NCI-H2227 (cell line): Measurements from ENCODE around the gene LRRC2.
"Not testable (repeated sequence)": the region's sequence is repeated elsewhere in the genome, so short reads cannot be mapped to it uniquely, and the experiment has no call there.

Experiments
- DNase-seq: peaks from one replicate; lab custom pipeline; 2025; ENCODE audit not compliant: unreplicated experiment; lab: John Stamatoyannopoulos, UW

LRRC2 gene

GRCh38 chr3:46558184-46559043, 7.7 kb downstream of the LRRC2 start:
- peak; percentile 77 for DNase-seq

DNA sequence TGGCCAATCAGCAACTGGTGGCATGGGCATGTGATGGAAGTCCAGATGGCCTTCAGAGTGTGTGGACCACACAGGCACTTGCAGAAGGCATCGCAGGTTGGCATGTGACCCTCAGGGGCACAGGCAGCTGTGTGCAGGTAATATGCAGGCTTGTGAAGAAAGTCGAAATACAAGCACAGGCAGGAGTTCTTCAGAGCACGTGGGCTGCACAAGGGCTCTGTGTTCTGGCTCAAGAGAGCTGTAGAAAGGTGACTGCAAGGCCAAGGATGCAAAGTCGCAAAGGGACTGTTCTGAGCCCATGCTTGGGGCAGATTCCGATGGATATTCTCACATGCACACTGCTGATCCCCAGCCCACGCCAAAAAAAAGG, 8.3 kb downstream of the LRRC2 start:
- no peak for DNase-seq

DNA sequence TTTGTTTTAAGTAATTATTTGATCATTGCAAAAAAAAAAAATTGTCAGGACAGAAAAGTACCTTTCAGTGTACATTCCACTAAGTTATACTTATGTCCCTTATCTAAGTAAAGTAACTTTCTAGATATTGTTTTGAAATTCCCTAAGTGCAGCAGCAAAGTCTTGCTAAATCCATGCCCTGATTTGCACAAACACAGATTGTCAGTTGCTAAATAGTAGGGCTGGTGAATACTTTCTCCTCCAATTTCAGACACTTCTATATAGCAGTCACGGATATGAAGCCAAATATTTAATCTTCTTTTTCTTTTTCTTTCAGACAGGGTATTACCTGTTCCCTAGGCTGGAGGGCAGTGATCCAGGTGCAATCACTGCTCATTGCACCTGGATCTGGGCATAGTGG, 12.9 kb downstream of the LRRC2 start:
- DNase-seq, result no peak

DNA sequence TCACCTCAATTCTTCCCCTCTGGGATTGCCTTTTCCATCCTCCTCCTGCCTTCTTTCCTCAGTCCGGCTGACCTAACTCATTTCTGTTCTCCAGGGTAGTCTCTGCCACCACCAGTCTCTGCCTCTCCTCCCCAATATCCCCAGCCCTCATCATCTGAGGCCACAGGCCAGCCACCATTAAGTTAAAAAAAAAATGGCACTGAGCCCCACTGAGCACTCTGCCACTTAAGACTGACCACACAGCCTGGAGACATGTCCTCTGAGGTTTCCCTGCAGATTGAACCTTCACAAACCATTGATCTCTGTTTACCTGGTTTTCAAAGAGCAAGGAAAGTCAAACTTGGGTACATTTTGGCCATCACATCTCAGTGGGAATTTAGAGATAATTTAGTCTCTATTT, 13.6 kb downstream of the LRRC2 start:
- no peak for DNase-seq

GRCh38 chr3:46551615-46552014, 14.5 kb downstream of the LRRC2 start:
- no peak for DNase-seq

DNA sequence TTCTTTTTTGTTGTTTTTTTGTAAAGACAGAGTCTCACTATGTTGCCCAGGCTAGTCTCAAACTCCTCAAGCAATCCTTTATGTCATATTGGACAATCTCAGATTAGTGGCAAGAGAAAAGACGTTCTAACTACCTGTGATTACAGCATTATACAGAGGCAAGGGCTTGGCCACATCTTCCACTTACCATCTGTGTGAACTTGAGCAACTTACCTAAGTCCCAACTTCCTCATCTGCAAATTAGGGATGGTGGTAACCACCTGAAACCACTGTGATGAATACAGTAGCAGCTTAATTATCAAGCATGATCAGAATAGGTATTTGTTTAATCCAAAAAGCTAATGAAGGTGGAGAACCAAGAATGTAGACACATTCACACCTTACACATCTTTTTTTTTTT, 16.1 kb downstream of the LRRC2 start:
- DNase-seq, result no peak

DNA sequence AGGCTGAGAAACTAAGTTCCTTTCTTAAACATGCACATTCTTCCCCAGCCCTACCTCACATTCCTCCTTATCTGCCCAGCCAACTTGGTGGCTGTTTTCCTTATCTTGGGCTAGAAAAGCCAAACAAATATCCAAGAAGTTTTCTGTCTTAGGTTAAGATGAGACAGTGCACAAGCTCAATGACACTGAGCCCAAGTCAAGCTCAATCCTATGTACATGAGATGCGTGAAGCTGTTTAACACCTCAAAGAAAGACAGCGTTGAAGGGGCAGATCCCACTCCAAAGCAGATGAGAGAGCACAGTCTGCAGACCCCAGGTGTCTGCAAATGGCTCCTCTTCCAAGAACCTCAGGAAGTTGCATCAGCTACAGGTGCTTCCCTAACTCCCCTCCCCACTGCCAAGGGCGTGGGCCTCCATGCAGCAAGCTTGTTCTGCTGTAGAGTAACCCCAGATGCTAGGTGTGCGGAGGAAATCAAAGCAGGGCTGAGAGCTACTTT, 16.6 kb downstream of the LRRC2 start:
- no peak for DNase-seq

GRCh38 chr3:46548611-46549010, 17.5 kb downstream of the LRRC2 start:
- not testable (repeated sequence) for DNase-seq

- DNase-seq, result no peak
Observed at GRCh38 chr3:46546896-46547440, 19.1 kb downstream of the LRRC2 start.

DNA sequence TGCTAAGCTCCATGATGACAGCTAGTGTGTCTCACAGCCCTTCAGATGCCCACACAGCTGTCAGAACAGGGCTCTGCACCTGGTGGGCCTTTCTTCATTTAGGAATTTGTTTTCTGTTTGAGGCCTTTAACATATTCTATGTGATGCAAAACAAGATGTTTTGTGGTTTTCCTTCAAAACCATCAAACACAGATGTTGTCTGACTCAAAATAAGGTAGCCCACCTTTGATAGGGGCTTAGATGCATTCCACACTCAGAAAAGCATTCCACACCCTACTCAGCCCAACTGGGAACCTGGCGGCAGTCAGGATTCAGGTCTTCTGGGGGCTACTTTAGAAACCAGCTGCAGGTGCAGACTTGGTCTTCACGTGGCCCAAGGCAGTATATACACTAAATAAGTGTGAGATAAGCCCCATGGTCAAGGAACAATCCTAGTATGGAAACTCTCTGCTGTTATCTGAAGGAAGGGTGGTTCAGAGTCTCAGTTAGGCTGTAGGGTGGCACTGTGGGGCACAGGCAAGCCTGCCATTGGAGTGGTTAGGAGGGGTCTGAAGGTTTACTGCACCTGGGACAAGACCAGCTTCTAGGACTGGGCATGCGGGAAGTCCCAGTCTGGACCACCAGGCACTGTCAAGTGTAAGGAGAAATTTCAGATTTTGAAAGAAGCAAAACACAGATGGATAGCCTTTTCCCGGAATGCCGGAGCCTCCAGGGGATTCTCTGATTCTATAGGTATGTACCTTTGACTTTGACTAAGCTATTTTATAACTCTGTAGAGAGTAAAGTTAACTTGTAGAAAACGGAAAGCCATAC, 20.1 kb downstream of the LRRC2 start:
- DNase-seq, result no peak

DNA sequence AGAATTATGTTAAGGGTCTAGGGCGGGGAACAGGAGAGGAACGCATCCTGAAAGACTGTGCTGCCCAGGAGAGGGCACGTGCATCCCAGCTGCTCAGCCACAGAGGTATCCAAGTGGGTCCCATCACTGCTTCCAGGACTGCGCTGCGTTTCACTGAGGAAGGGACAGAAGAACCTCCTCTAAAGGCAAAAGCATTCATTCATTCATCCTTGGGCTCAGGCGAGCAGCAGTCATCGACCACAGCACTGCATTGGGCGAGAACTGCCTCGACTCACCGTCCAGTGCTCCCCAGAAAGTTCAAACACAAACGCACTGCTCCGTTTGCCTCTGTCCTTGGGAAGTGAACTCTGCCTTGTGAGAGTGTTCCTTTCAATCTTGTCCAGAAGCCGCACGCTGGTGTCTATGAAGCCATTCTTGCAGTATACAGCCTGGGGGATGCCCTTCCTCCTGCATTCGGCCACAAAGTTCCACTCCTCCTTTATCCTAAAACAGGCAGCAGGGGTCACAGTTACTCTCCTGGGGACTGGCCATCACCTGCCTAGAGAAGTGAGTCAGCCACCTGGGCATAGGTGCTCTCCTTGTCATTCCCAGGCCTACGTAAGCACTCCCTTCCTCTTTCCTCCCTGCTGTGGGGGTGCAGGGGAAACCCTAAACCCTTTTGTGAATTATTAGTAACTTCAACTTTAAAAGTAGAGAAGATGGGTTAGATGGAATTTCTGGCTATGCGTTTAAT, 21.2 kb downstream of the LRRC2 start:
- DNase-seq, result no peak

- no peak for DNase-seq
Observed at GRCh38 chr3:46542801-46543201, 23.3 kb downstream of the LRRC2 start.

DNA sequence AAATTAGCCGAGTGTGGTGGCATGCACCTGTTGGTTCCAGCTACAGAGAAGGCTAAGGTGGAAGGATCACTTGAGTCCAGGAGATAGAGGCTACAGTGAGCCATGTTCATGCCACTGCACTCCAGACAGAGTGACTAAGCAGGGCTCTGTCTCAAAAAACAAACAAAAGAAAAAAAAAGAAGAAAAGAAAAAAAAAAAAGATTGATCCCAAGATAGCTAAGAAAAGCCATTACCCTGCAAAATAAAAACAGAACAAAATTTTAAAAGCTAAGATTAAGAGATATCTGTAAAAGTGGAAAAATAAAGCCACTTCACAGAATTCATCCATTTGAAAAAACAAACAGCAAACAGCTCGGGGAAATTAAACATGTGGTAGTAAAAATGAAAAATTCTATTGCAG, 23.8 kb downstream of the LRRC2 start:
- DNase-seq, result no peak

GRCh38 chr3:46541835-46542234, 24.3 kb downstream of the LRRC2 start:
- DNase-seq, result no peak

GRCh38 chr3:46540550-46540949, 25.6 kb downstream of the LRRC2 start:
- no peak for DNase-seq

DNA sequence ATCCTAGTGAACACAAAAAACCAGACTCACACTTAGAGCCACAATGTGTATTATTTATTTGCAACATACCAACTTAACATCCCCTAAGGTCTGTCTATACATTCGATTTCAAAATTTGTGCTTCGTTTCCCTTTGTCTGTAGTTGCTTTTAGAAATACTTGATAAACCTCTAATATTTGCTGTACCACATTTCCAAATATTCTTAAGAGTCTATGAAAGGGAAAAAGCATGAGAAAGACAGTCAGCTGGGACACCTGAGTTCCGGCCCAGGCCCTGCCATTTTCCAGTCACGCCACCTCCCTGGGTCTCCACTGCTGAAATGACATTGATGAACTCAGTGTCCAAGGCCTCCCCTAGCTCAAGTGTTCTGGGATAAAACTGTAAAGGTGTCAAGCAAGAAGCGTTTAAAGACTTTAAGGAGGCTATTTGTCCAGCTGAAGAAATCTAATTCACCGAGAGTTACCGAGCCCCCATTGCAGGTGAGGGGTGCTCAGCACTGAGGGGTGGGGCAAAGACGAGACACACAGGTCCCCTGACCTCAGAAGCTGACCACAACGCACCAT, 26.6 kb downstream of the LRRC2 start:
- DNase-seq, result no peak

DNA sequence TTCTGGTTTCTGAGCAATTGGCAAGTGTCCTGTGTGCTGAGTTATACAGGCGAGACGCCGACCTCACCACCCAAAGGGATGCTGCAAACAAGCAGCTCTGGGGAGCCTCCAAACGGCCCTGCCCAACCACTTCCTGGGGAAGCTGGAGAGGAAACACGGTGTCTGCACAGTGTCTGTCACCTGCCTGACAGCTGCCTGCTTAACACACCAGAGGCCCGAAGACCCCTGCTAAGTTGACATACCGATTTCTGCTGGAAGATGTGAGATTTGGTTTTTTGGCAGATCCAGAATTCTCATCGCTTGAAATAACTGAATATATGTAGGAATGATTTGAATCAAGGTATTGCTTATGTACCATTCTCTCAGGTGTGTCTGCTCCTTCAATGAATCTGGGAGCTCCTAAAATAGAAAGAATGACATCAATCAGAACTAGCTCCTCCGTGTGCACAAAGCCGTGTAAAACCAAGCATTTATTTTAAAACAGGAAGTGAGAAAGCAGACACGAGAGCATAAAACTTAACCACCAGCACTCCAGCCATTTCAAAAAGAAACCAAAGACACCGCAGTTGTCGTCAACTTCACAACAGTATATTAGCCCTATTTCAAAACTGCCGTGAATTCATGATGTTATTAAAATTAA, 27.2 kb downstream of the LRRC2 start:
- no peak for DNase-seq

GRCh38 chr3:46538425-46538802, 27.7 kb downstream of the LRRC2 start:
- DNase-seq, result not testable (repeated sequence)

- DNase-seq, result no peak
Observed at GRCh38 chr3:46537779-46538178, 28.3 kb downstream of the LRRC2 start.

DNA sequence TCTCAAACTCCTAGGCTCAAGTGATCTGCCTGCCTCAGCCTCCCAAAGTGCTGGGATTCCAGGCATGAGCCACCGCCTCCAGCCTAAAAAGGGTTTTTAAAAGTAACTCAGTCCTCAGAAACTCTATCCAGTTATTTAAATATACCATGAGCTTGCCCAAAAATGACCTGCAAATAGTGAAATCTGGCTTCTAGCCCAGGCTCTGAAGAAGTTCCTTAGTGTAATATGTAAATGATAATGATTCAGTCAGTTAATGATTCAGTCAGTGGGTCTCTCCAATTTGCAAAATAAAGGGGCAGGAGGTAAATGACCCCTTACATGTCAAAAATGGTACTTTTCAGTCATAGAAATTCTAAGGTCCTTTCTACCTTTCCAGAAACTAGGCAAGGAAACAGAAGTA, 28.8 kb downstream of the LRRC2 start:
- DNase-seq, result no peak
